Muscle layer of colon (tissue), 2 donors: ENCODE results near the gene GSX1.
A peak's percentile ranks its signal among the peaks of the same experiment; 100 is the strongest.

Source experiments
- H3K27ac ChIP-seq: one replicate; pipeline ENCODE4 v1.7.0; 2013; ENCODE audit warnings: low read depth, mild to moderate bottlenecking, low read length, moderate library complexity
- H3K27me3 ChIP-seq, 2 donors: one replicate each; pipeline ENCODE4 v1.7.0; 2013; ENCODE audit warnings: low read length in 2 of 2, mild to moderate bottlenecking in 2 of 2; ENCODE audit not compliant: insufficient read depth in 2 of 2, control insufficient read depth in 1 of 2
- H3K36me3 ChIP-seq: one replicate; pipeline ENCODE4 v1.7.0; 2013; ENCODE audit warnings: mild to moderate bottlenecking, low read length; ENCODE audit not compliant: insufficient read depth
- H3K4me1 ChIP-seq: one replicate; pipeline ENCODE4 v1.7.0; 2013; ENCODE audit warnings: mild to moderate bottlenecking, low read length; ENCODE audit not compliant: insufficient read depth
- H3K4me3 ChIP-seq, 2 donors: one replicate each; pipeline ENCODE4 v1.7.0; 2013; ENCODE audit warnings: low read length in 2 of 2, low read depth in 1 of 2, mild to moderate bottlenecking in 1 of 2, moderate library complexity in 1 of 2
- H3K9ac ChIP-seq: one replicate; pipeline ENCODE4 v1.7.0; 2013; ENCODE audit warnings: low read length
- H3K9me3 ChIP-seq: one replicate; pipeline ENCODE4 v1.7.0; 2013; ENCODE audit warnings: mild to moderate bottlenecking, low read length
- donor health status: abdominal sarcoma.
- donor health status: Adenocarcinoma of cecum.

Gene GSX1

DNA sequence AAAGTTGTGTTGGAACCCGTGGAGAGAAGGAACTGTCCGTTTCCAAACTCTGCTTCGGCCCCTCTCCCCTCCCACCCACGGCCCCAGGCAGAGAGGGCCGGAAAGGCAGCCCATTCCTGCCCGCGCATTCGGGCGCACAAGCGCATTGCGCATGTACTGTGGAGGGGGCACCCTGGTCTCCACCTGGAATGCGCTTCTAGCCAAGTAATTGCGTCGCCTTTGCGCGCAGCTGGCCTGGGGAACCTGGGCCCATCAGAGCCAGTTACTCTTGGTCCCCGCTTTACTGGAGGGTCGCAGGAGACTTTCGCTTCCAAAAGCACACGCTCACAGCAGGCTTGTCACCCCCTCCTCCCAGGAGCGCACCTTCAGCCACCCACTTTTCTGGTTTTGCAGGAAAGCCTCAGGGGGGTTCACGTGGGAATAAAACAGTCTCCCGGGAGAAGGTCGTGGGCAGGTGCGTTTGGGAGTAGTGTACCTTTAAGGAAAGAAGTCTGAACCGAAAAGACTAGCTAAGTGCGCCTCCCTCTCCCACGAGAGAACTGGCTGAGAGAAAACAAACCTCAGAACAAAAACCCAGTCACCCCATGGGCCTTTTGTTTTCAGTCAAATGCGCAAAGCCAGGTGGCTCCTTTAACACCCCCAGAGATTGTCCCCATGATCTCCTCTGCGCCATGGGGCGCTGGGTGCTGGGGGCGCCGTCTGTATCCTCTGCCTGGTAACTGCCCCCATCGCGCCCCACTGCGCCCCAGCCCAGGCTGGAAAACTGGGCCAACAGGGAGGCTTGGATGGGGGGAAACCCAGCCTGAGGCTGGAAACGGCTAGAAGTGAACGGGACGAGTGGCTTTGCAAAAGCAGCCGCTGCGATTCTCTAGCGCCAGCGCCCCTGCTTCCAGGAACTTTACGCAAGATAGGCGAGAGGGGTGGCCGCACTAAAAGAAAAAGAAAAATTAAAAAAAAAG is 28.5 kb downstream of the GSX1 start:
- no peak overlapping the region for H3K9ac ChIP-seq
- H3K27me3 ChIP-seq = peaks cover 24 to 41% of the 10 kb centered on the region in 2 donors
- H3K4me1 ChIP-seq = no peaks in the 10 kb centered on the region
- no peaks in the 10 kb centered on the region for H3K36me3 ChIP-seq
- no peaks in the 10 kb centered on the region for H3K9me3 ChIP-seq
- no peak overlapping the region for H3K4me3 ChIP-seq
- no peak overlapping the region for H3K27ac ChIP-seq

DNA sequence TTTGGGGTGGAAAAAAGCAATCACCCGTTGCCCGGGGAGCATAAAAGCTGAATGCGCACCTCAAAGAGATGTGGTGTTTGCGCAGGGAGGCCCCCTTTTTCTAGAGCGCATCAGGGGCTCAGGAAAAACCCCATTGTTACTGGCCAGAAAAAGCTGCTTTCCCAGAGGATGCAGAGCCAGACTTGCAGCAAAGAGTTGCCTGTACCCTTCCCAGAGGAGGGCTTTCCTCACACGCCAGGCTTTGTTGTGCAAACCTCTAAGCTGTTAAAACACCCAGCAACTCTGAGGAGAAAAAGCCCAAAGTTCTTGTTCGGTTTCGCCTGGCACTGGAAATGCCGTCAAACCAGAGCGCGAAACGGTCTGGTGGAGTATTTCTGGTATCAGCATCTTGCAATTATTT is 29.3 kb downstream of the GSX1 start:
- H3K4me3 ChIP-seq = no peak overlapping the region
- no peaks in the 10 kb centered on the region for H3K4me1 ChIP-seq
- no peak overlapping the region for H3K9ac ChIP-seq
- H3K27ac ChIP-seq = no peak overlapping the region
- peaks cover 24 to 41% of the 10 kb centered on the region in 2 donors for H3K27me3 ChIP-seq
- no peaks in the 10 kb centered on the region for H3K9me3 ChIP-seq
- H3K36me3 ChIP-seq = no peaks in the 10 kb centered on the region

- H3K4me1 ChIP-seq = no peaks in the 10 kb centered on the region
- H3K36me3 ChIP-seq = no peaks in the 10 kb centered on the region
- no peak overlapping the region for H3K4me3 ChIP-seq
- H3K9me3 ChIP-seq = no peaks in the 10 kb centered on the region
- no peak overlapping the region for H3K9ac ChIP-seq
- H3K27ac ChIP-seq = no peak overlapping the region
- peaks cover 24 to 40% of the 10 kb centered on the region in 2 donors for H3K27me3 ChIP-seq
Measured at GRCh38 chr13:27822258-27822872, 30.1 kb downstream of the GSX1 start.

- no peak overlapping the region for H3K9ac ChIP-seq
- no peak overlapping the region for H3K27ac ChIP-seq
- no peak overlapping the region for H3K4me3 ChIP-seq
- H3K27me3 ChIP-seq = peaks cover 24 to 38% of the 10 kb centered on the region in 2 donors
- no peaks in the 10 kb centered on the region for H3K36me3 ChIP-seq
- H3K4me1 ChIP-seq = no peaks in the 10 kb centered on the region
- no peaks in the 10 kb centered on the region for H3K9me3 ChIP-seq
Measured at GRCh38 chr13:27822873-27823311, 30.6 kb downstream of the GSX1 start.

DNA sequence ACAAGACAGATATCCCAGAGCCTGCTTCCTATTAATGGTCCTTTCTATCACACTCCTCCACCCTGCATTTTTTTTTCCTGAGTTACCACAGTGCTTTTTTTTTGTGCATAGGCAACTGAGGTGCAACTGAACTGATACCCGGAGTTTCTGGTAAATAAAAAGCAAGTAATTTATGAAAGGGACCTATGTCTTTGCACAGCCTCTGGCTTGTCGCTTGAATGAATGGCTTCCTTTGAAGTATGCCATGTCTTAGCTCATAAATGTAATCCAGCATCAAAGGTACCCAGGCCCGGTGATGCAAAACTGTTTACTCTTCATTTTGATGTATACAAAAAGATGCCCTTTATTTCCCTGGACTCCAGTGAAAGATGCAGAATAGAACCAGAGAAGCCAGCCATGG is 31.8 kb downstream of the GSX1 start:
- Histone ChIP-seq H3K4me1 (no peaks in the 10 kb centered on the region), H3K27me3 (peaks cover 24 to 38% of the 10 kb centered on the region in 2 donors), H3K36me3 (no peaks in the 10 kb centered on the region), H3K27ac (no peak overlapping the region), H3K9ac (no peak overlapping the region), H3K4me3 (no peak overlapping the region), H3K9me3 (no peaks in the 10 kb centered on the region)

DNA sequence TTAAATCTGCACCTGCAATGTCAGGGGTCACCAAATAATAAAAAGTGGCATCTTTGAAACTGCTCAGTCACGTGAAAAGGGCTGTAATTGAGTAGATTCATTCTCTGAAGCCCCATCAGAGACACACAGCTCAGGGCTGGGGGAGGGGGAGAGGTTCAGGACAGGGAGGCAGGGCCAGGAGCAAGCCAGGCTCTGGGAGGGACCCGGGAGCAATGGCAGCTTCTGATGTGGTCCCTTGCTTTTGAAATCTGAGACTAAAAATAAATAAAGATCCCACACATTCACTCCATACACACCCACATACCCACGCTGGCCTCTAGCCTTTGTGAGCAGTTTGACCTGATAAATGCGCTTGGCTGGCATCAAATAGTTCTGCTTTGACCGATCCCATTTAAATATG is 32.8 kb downstream of the GSX1 start:
- Histone ChIP-seq H3K36me3 (no peaks in the 10 kb centered on the region), H3K27me3 (peaks cover 16 to 38% of the 10 kb centered on the region in 2 donors), H3K4me1 (no peaks in the 10 kb centered on the region), H3K9me3 (no peaks in the 10 kb centered on the region), H3K4me3 (no peak overlapping the region), H3K27ac (no peak overlapping the region), H3K9ac (no peak overlapping the region)

DNA sequence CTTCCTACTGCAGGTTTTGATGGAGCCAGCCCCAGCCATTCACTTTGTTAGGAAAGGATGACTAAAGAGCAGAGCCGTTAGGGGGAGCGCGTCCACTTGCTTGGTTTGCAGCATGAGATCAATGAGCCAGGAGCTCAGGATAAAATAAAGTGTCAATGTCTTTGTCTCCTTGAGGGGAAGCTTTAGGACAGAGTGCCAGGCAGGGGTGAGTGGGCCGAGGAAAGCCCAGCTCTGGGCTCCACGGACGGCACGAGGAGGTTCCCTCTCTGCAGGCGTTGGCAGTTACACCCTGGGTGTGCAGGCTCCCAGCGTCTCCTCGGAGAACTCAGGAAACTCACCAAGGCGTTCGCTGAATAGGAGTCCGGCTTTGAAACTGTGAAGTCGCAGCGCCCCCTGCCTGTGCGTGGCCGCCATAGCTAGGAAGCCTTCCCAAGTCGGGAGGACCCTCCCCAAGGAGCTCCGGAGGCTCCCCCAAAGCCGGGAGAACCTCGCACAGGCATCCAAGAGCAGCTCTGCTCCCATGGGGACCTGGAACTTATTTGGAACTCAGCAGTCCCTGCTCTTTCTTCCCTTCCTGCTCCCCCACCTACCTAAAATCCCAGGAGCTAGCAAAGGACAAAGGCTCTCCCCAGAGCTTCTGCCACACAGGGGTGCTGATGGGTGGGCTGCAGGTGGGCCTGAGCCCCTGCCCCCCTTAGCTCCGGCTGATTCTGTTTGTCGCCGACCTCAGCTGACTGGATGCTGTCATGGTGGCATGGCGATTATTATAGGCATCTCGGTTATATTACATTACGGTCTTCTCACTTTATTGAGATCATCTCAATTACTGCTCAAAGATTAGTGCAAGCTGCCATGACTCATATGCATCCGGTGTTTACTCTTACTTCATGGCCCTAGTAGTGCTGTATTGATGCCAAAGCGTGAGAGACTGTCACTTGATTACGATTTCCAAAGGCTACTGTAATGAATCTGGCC is 34.4 kb downstream of the GSX1 start:
- Histone ChIP-seq H3K4me3 (peak overlapping the region in 1 of 2 donors; percentile 44), H3K27ac (no peak overlapping the region), H3K4me1 (no peaks in the 10 kb centered on the region), H3K36me3 (no peaks in the 10 kb centered on the region), H3K9ac (no peak overlapping the region), H3K27me3 (peaks cover 22 to 28% of the 10 kb centered on the region in 2 donors), H3K9me3 (no peaks in the 10 kb centered on the region)

DNA sequence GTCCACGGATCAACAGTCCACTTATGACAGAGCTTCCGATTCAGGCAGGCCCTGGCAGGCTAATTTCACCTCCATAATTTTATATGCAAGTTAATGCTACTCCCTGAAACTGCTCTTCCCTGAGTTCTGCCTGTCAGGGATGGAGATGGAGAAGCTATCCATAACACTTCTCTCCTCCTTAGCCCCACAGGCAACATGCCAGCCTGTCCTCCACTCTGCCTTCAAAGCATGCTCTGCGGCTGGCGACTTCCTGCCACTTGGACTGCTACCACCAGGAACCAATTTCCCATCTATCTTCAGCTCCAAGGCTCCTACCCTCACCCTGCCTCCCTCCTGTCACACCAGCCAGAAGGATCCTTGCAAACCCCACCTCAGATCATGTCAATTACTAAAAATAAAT is 35.4 kb downstream of the GSX1 start:
- H3K36me3 ChIP-seq = no peaks in the 10 kb centered on the region
- peaks cover 24 to 26% of the 10 kb centered on the region in 2 donors for H3K27me3 ChIP-seq
- H3K9me3 ChIP-seq = no peaks in the 10 kb centered on the region

DNA sequence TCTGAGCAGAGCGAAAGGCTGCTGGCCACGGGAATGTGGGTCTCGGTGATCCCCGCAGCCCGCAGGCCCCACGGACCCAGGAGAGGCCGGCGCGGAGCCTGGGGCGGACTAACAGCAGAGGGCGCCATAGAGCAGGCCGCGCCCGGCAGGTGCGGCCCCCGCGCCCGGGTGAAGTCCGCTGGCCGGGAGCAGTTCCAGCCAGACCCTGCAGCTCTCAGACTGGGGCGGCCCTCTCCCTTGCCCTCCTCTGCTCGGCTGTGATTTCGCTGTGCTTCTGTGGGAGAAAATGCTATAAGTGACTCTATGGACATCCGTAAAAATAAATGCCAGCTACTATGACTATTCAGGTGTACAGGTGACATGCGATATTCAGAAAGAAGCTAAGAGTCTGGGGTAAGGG is 37.7 kb downstream of the GSX1 start:
- Histone ChIP-seq H3K27ac (no peak overlapping the region), H3K36me3 (no peaks in the 10 kb centered on the region), H3K4me1 (no peaks in the 10 kb centered on the region), H3K4me3 (no peak overlapping the region), H3K9me3 (no peaks in the 10 kb centered on the region), H3K27me3 (peaks cover 11 to 19% of the 10 kb centered on the region in 2 donors), H3K9ac (no peak overlapping the region)

More for the DNA sequence above, 35.4 kb downstream of the GSX1 start:
- Histone ChIP-seq H3K9ac (no peak overlapping the region), H3K4me3 (no peak overlapping the region), H3K4me1 (no peaks in the 10 kb centered on the region), H3K27ac (no peak overlapping the region)

GRCh38 chr13:27833206-27833605 is 40.9 kb downstream of the GSX1 start:
- Histone ChIP-seq H3K9ac (no peak overlapping the region), H3K27ac (no peak overlapping the region), H3K9me3 (no peaks in the 10 kb centered on the region), H3K36me3 (no peaks in the 10 kb centered on the region), H3K4me3 (no peak overlapping the region), H3K27me3 (peaks cover 8 to 12% of the 10 kb centered on the region in 2 donors), H3K4me1 (no peaks in the 10 kb centered on the region)

DNA sequence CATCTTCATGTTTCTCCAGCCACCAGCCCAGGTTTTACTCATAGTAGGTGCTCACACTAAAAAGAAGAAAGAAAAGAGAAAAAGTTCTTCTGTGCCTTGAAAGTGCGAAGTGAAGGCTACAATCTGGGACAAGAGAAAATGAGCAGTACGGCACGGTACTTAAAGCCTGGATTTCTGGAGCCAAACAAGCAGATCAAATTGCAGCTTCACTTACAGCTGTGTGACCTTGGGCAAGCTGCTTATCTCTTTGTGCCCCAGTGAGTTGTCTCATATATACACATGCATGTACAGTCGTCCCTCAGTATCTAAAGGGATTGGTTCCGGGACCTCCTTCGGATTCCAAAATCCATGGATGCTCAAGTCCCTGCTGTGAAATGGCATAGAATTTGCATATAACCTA is 41.8 kb downstream of the GSX1 start:
- Histone ChIP-seq H3K4me3 (no peak overlapping the region), H3K4me1 (no peaks in the 10 kb centered on the region), H3K27me3 (peaks cover 8 to 12% of the 10 kb centered on the region in 2 donors), H3K27ac (no peak overlapping the region), H3K36me3 (no peaks in the 10 kb centered on the region), H3K9me3 (no peaks in the 10 kb centered on the region), H3K9ac (no peak overlapping the region)
